A673 (cell line): Measurements from ENCODE around the gene INSR. TPM values are rescaled to one million over a fixed set of nuclear protein-coding genes. Genes with fewer than 3 reads are reported as not detected.

ENCODE experiments used
- BruUV-seq: library from RNA; stranded (reverse); fragments of 400-500 nt; replicated peaks from 2 replicates; lab custom pipeline; 2021; lab: Mats Ljungman, UMichigan
- CTCF ChIA-PET: fragments of 300-600 bp; sonication (Branson Sonifier 250); formaldehyde crosslinking; loops from one replicate; lab custom pipeline; 2022; ENCODE audit warnings: antibody characterized with exemption; lab: Charles Lee
- POLR2A ChIA-PET: fragments of 300-600 bp; sonication (Branson Sonifier 250); formaldehyde crosslinking; loops from one replicate; lab custom pipeline; 2022; ENCODE audit warnings: antibody characterized with exemption; ENCODE audit not compliant: low non-redundant PET; lab: Charles Lee
- DNase-seq: peaks from one replicate; pipeline ENCODE4 v3.0.0-alpha.2; 2015; ENCODE audit warnings: low spot score
- H3K27ac ChIP-seq: fragments of 200-600 bp; sonication (generic); 2 replicates; pipeline ENCODE4 v1.5.1; 2016; ENCODE audit warnings: mixed run types, low read depth, mild to moderate bottlenecking, mixed read lengths, antibody characterized with exemption, low read length; ENCODE audit not compliant: poor library complexity, severe bottlenecking
- H3K27me3 ChIP-seq: fragments of 200-600 bp; sonication (generic); replicated peaks from 2 replicates; pipeline ENCODE4 v1.6.1; 2017; ENCODE audit warnings: mixed run types, low read depth, mild to moderate bottlenecking, mixed read lengths, antibody characterized with exemption, low read length; ENCODE audit not compliant: insufficient read depth, poor library complexity
- H3K36me3 ChIP-seq: fragments of 200-600 bp; sonication (generic); 2 replicates; pipeline ENCODE4 v1.6.1; 2016; ENCODE audit warnings: mixed run types, mild to moderate bottlenecking, mixed read lengths, antibody characterized with exemption, low read length; ENCODE audit not compliant: insufficient read depth, poor library complexity, severe bottlenecking
- H3K4me1 ChIP-seq: fragments of 200-600 bp; sonication (generic); 2 replicates; pipeline ENCODE4 v1.6.1; 2017; ENCODE audit warnings: mixed run types, mild to moderate bottlenecking, mixed read lengths, antibody characterized with exemption, low read length; ENCODE audit not compliant: insufficient read depth, poor library complexity, severe bottlenecking
- H3K4me3 ChIP-seq: fragments of 200-600 bp; sonication (generic); 2 replicates; pipeline ENCODE4 v1.5.1; 2016; ENCODE audit warnings: low read depth, mixed run types, mild to moderate bottlenecking, mixed read lengths, low read length; ENCODE audit not compliant: poor library complexity, severe bottlenecking
- H3K9me3 ChIP-seq: fragments of 200-600 bp; sonication (generic); 2 replicates; pipeline ENCODE4 v1.6.1; 2016; ENCODE audit warnings: mixed run types, low read depth, mild to moderate bottlenecking, mixed read lengths, antibody characterized with exemption, low read length; ENCODE audit not compliant: poor library complexity, severe bottlenecking
- EZH2 ChIP-seq: fragments of 200-600 bp; sonication (generic); IDR thresholded peaks from 2 replicates; pipeline ENCODE4 v1.6.1; 2017; ENCODE audit warnings: borderline replicate concordance, low read depth, mild to moderate bottlenecking, mixed read lengths, antibody characterized with exemption, low read length; ENCODE audit not compliant: poor library complexity, severe bottlenecking
- intact Hi-C: fragments of 100-400 bp; cut with micrococcal nuclease; formaldehyde crosslinking; loops from one replicate; pipeline ENCODE4 v1.10.0; 2022; ENCODE audit not compliant: unreplicated experiment
- total RNA-seq: library from RNA; stranded (reverse); gene quantifications from 2 replicates; pipeline ENCODE4 v1.2.3, GENCODE V29; 2021
- TF ChIP-seq, protein P1 (sequence below): fragments of 300-800, 200-600 bp; sonication (generic); conservative IDR thresholded peaks from 2 replicates; pipeline ENCODE4 v1.5.1; 2017; ENCODE audit warnings: low read depth, mild to moderate bottlenecking, antibody characterized with exemption, low read length, moderate library complexity, mixed read lengths

The INSR gene
- total RNA-seq, 1 experiment from 2014 or later = 12.9 TPM

DNA sequence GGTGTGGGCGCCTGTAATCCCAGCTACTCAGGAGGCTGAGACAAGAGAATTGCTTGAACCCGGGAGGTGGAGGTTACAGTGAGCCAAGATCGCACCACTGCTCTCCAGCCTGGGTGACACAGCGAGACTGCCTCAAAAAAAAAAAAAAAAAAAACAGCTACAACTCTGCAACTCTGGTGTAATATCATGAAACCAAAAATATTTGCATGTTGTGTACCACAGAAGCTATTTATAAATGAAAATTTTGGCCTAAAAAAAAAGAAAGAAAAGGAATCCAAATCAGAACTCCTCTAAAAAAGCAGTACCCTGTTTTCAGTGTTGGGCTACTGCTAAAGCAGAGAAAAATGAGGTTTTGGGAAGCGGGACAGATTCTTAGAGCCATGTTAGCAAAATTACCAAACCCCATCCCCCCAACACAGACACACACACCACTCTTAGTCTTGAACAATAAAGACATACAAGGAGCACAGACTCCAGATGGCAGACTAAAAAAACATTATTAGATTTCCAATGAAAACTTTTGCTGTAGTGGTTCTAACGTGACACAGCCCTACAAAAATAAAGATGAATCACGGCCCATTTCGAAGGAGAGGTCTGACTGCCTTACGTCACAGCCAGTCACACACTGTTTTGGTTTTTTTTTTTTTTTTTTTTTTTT, 51.5 kb downstream of the INSR start:
- Histone ChIP-seq H3K4me3 (no peak overlapping the region), H3K4me1 (no peaks in the 10 kb centered on the region), H3K27ac (no peak overlapping the region), H3K36me3 (no peaks in the 10 kb centered on the region), H3K9me3 (peaks cover 13% of the 10 kb centered on the region), H3K27me3 (no peaks in the 10 kb centered on the region)
- CTCF ChIA-PET = no interaction called here
- TF ChIP-seq EZH2 = no peak
- TF ChIP-seq, protein P1, sequence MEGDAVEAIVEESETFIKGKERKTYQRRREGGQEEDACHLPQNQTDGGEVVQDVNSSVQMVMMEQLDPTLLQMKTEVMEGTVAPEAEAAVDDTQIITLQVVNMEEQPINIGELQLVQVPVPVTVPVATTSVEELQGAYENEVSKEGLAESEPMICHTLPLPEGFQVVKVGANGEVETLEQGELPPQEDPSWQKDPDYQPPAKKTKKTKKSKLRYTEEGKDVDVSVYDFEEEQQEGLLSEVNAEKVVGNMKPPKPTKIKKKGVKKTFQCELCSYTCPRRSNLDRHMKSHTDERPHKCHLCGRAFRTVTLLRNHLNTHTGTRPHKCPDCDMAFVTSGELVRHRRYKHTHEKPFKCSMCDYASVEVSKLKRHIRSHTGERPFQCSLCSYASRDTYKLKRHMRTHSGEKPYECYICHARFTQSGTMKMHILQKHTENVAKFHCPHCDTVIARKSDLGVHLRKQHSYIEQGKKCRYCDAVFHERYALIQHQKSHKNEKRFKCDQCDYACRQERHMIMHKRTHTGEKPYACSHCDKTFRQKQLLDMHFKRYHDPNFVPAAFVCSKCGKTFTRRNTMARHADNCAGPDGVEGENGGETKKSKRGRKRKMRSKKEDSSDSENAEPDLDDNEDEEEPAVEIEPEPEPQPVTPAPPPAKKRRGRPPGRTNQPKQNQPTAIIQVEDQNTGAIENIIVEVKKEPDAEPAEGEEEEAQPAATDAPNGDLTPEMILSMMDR = no peak
- intact Hi-C loops = no loop called here
- DNase-seq = no peak
- no TSS peak for BruUV-seq
- POLR2A ChIA-PET = no interaction called here

DNA sequence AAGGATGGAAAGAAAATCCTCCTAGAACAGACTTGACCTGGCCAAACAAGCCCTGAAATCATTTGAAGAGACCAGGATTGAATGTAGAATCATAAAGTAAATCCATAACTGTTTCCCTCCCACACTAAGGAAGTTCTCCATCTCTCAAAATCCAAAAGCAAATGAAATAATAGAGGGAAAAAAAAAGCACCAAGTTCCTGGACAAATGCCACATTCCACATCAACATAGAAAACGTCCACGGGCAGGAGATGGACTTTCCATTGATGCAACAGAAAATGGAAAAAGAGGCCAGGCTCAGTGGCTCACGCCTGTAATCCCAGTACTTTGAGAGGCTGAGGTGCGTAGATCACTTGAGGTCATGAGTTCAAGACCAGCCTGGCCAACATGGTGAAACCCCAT, 56.2 kb downstream of the INSR start:
- no peaks in the 10 kb centered on the region for H3K27me3 ChIP-seq
- POLR2A ChIA-PET = no interaction called here
- BruUV-seq = no TSS peak

DNA sequence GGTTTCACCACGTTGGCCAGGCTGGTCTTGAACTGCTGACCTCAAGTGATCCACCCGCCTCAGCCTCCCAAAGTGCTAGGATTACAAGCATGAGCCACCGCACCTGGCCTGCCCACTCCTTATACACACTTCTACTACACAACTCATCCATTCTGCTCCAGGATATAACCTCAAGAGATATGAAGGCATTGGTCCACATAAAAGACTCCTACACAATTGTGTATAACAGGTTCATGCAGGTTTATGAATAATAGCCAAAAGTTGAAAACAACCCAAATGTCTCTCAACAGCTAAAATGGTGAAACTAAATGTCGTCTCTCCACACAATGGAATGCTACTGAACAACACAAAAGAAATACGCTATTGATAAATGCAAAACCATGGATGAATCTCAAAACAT, 58.1 kb downstream of the INSR start:
- H3K4me3 ChIP-seq = no peak overlapping the region
- peaks cover 5% of the 10 kb centered on the region for H3K9me3 ChIP-seq
- no peak for DNase-seq
- no peaks in the 10 kb centered on the region for H3K27me3 ChIP-seq
- CTCF ChIA-PET = interaction anchor here (0.6 kb wide), 1 partner anchor 10 kb away, joined by 7 read pairs; no protein-coding TSS in a partner anchor
- no TSS peak for BruUV-seq
- no peak overlapping the region for H3K27ac ChIP-seq
- POLR2A ChIA-PET = no interaction called here
- peaks cover 5% of the 10 kb centered on the region for H3K4me1 ChIP-seq
- intact Hi-C loops = no loop called here
- H3K36me3 ChIP-seq = no peaks in the 10 kb centered on the region
- no peak for TF ChIP-seq EZH2
- TF ChIP-seq, protein P1 = no peak

More for the DNA sequence above, 56.2 kb downstream of the INSR start:
- no peak for DNase-seq
- no peak overlapping the region for H3K4me3 ChIP-seq
- H3K36me3 ChIP-seq = no peaks in the 10 kb centered on the region
- CTCF ChIA-PET = no interaction called here
- H3K4me1 ChIP-seq = peaks cover 5% of the 10 kb centered on the region
- no peak for TF ChIP-seq EZH2
- TF ChIP-seq, protein P1 = no peak
- H3K27ac ChIP-seq = no peak overlapping the region
- H3K9me3 ChIP-seq = peaks cover 5% of the 10 kb centered on the region
- intact Hi-C loops = no loop called here
